ENCODE measurements around the gene PECR. TPM values are rescaled to one million over a fixed set of nuclear protein-coding genes. Genes with fewer than 3 reads are reported as not detected.

PECR gene
- polyA plus RNA-seq, 1 experiment, result 5.6 TPM

GRCh38 chr2:216114382-216114713, 32.7 kb upstream of the PECR start:
- Histone ChIP-seq H3K36me3 (ENCODE audit: control insufficient read depth, insufficient read depth, low read length) (peaks cover 3% of the 10 kb centered on the region), H3K4me3 (ENCODE audit: low read depth, low read length) (no peak overlapping the region), H3K27me3 (ENCODE audit: control insufficient read depth, insufficient read depth, low read length) (no peaks in the 10 kb centered on the region)
- DNase-seq (ENCODE audit: low read depth), result no peak
- no peak for TF ChIP-seq CTCF (IDR thresholded peaks at IDR 0.05; ENCODE audit: insufficient read depth, low read depth, low read length)
- ChIA-PET POLR2A (interaction anchor here (0.6 to 0.7 kb wide), 3 partner anchors 28 to 86 kb away, joined by 3 read pairs; no protein-coding TSS in a partner anchor), CTCF (interaction anchor here (0.6 to 2.0 kb wide), 7 partner anchors 10 to 495 kb away, joined by 3 to 10 read pairs (median 4); no protein-coding TSS in a partner anchor)

- no peaks in the 10 kb centered on the region for H3K27me3 ChIP-seq (ENCODE audit: control insufficient read depth, insufficient read depth, low read length)
- H3K36me3 ChIP-seq (ENCODE audit: control insufficient read depth, insufficient read depth, low read length), result peaks cover 3% of the 10 kb centered on the region
- H3K4me3 ChIP-seq (ENCODE audit: low read depth, low read length), result no peak overlapping the region
- ChIA-PET CTCF (interaction anchor here (1.6 to 2.0 kb wide), 3 partner anchors 17 to 290 kb away, joined by 4 to 10 read pairs (median 5); no protein-coding TSS in a partner anchor), POLR2A (interaction anchor here (0.7 kb wide), 1 partner anchor 11 kb away, joined by 3 read pairs; no protein-coding TSS in a partner anchor)
- TF ChIP-seq CTCF (IDR thresholded peaks at IDR 0.05; ENCODE audit: insufficient read depth, low read depth, low read length), result no peak
- no peak for DNase-seq (ENCODE audit: low read depth)
Measured at GRCh38 chr2:216113572-216113971, 32.0 kb upstream of the PECR start.

- Histone ChIP-seq H3K36me3 (ENCODE audit: control insufficient read depth, insufficient read depth, low read length) (peaks cover 3% of the 10 kb centered on the region; the same call in 1 of the 2 replicates), H3K27me3 (ENCODE audit: control insufficient read depth, insufficient read depth, low read length) (no peaks in the 10 kb centered on the region), H3K4me3 (ENCODE audit: low read depth, low read length) (no peak overlapping the region)
- DNase-seq (ENCODE audit: low read depth), result no peak
- ChIA-PET CTCF (interaction anchor here (1.6 to 2.0 kb wide), 3 partner anchors 17 to 291 kb away, joined by 4 to 10 read pairs (median 5); no protein-coding TSS in a partner anchor), POLR2A (no interaction called here)
- TF ChIP-seq CTCF (IDR thresholded peaks at IDR 0.05; ENCODE audit: insufficient read depth, low read depth, low read length), result no peak
Measured at GRCh38 chr2:216112926-216113325, 31.3 kb upstream of the PECR start.

GRCh38 chr2:216111122-216111521, 29.5 kb upstream of the PECR start:
- no peak overlapping the region for H3K4me3 ChIP-seq (ENCODE audit: low read depth, low read length)
- H3K36me3 ChIP-seq (ENCODE audit: control insufficient read depth, insufficient read depth, low read length), result peaks cover 3% of the 10 kb centered on the region; the same call in 1 of the 2 replicates
- H3K27me3 ChIP-seq (ENCODE audit: control insufficient read depth, insufficient read depth, low read length), result no peaks in the 10 kb centered on the region
- POLR2A ChIA-PET, result interaction anchor here (0.6 kb wide), 1 partner anchor 64 kb away, joined by 5 read pairs; no protein-coding TSS in a partner anchor
- CTCF ChIA-PET, result interaction anchor here (0.8 to 1.7 kb wide), 6 partner anchors 13 to 293 kb away, joined by 3 to 4 read pairs (median 3); no protein-coding TSS in a partner anchor
- TF ChIP-seq CTCF (IDR thresholded peaks at IDR 0.05; ENCODE audit: insufficient read depth, low read depth, low read length), result no peak
- DNase-seq (ENCODE audit: low read depth), result no peak

GRCh38 chr2:216110620-216111019, 29.0 kb upstream of the PECR start:
- ChIA-PET CTCF (interaction anchor here (0.6 to 2.0 kb wide), 14 partner anchors 9 to 546 kb away, joined by 3 to 7 read pairs (median 3); no protein-coding TSS in a partner anchor), POLR2A (interaction anchor here (0.6 kb wide), 1 partner anchor 63 kb away, joined by 5 read pairs; no protein-coding TSS in a partner anchor)
- H3K4me3 ChIP-seq (ENCODE audit: low read depth, low read length), result peak overlapping the region; percentile 92
- H3K36me3 ChIP-seq (ENCODE audit: control insufficient read depth, insufficient read depth, low read length), result peaks cover 3% of the 10 kb centered on the region; the same call in 1 of the 2 replicates
- no peak for DNase-seq (ENCODE audit: low read depth)
- no peak for TF ChIP-seq CTCF (IDR thresholded peaks at IDR 0.05; ENCODE audit: insufficient read depth, low read depth, low read length)
- no peaks in the 10 kb centered on the region for H3K27me3 ChIP-seq (ENCODE audit: control insufficient read depth, insufficient read depth, low read length)

All from BJ (cell line).